ENCODE measurements around the gene GNAS.

Gene GNAS

DNA sequence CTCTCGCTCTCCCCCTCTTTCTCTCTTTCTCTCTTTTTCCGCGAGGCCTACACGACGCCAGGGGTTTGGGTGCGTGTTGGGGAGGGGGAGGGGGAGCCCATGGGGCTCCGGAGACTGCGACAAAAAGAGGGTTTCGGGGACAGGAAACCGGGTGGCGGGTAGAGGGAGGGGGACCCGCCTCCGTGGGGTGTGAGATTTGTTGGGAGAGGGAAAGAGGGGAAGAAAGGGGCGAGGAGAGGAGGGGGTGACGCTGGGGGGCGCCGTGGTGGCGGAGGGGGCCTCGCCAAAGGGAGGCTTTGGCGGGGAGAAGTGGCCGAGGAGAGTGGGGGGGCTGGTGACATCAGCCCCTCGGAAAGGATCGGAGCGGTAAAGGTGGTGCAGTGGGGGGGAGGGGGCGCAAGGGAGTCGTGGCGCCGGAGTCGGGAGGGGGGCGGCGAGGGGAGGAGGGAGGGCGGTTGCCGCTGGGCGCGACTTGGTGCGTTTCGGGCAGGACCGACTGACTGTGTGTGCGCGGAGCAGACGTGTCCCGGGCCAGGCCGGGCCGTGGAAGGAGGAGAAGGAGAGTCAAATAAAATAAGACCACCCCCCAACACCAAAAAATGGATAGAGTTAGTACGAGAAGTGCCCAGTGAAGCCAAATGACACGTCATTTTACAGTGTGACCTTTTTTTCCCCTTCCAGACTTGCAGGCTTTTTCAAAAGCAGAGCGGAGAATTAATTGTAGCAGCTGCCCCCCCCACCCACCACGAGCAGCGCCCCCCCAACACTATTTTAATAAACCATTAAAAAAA, 39.8 kb downstream of the GNAS start:
- TF ChIP-seq, protein P1, sequence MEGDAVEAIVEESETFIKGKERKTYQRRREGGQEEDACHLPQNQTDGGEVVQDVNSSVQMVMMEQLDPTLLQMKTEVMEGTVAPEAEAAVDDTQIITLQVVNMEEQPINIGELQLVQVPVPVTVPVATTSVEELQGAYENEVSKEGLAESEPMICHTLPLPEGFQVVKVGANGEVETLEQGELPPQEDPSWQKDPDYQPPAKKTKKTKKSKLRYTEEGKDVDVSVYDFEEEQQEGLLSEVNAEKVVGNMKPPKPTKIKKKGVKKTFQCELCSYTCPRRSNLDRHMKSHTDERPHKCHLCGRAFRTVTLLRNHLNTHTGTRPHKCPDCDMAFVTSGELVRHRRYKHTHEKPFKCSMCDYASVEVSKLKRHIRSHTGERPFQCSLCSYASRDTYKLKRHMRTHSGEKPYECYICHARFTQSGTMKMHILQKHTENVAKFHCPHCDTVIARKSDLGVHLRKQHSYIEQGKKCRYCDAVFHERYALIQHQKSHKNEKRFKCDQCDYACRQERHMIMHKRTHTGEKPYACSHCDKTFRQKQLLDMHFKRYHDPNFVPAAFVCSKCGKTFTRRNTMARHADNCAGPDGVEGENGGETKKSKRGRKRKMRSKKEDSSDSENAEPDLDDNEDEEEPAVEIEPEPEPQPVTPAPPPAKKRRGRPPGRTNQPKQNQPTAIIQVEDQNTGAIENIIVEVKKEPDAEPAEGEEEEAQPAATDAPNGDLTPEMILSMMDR (IDR thresholded peaks at IDR 0.05), result peak; percentile 22; the same call in 1 of the 2 replicates

DNA sequence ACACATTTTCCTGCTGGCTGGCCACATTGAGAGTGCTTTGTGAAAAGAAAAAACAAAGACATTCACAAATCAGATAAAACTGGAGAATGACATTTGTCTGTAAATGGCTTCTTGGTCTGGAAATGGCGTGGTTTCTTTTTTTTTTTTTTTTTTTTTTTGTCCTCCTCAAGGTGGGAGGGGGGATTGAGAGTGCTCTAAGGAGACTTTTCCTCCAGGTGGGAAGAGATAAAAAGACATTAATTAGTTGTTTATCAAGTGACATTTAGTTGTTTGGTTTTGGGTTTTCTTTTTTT, 40.4 kb downstream of the GNAS start:
- TF ChIP-seq, protein P1 (IDR thresholded peaks at IDR 0.05), result no peak

DNA sequence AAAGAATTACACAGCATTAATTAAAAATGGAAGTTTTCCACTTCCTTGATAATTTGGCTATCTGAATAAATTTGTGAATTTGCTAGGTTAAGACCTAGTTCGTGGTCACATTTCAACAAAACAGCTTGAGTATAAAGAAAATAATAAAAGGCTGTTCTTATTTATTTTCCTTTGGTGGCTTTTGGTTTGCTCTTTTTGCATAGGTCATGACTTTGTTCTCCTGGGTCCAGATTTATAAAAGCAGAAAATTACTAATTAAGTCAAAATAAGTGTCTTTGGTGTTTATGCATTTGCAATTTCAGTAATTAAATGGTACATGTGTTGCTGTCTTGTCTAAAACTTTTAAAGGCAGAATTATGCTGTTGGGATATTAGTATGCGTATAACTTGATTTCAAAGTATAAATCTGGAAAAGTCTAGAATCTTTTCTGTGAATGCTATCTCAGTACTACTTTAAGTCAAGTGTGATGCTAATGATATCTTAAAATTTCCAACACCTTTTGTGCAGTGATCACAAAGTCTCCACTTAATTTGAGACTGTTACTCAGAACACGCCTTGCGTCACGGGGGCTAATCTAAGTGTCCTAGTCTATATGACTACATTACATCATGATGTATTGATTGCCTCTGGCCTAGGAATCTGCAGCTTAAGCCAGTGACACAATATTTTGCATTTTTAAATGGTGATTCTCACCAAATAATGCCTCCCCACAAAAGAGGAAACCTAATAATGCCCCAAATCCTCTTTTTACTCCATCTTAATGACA, 41.0 kb downstream of the GNAS start:
- TF ChIP-seq, protein P1 (IDR thresholded peaks at IDR 0.05), result no peak

DNA sequence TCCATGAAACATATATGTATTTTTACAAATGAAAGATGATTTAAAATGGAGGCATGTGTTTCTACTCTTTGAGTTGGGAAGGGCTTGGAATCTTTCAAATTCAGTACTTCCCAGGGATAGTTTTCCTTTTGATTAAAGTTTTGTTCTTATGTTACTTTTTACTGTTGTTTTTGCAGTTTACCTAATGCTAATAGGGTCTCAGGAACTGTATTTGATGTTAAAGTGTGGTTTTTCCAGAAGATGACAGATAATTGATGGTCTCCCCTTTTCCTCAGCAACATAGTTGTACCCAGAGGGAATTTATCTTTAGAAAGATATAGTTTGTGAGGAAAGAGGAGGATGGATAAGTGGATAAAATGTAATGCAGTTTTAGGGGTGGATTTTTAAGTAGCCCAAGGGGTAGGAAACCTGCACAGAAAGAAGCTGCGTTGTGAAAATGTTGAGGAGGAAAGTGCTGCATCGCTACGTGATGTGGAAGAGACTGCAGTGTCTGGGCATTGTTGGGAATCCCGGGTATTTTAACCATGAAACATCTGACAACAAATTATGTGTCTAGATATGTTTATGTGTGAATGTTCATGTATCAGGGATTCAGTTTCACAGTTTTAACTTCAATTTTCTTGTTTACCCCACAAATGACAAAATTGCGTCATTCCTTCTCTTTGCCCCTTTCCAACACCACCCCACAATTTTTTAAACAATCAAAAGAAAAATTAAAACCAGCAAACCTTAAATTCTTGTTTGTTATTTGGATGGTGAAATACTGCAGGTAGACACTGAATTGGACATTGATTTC, 42.3 kb downstream of the GNAS start:
- TF ChIP-seq, protein P1 (IDR thresholded peaks at IDR 0.05), result no peak

DNA sequence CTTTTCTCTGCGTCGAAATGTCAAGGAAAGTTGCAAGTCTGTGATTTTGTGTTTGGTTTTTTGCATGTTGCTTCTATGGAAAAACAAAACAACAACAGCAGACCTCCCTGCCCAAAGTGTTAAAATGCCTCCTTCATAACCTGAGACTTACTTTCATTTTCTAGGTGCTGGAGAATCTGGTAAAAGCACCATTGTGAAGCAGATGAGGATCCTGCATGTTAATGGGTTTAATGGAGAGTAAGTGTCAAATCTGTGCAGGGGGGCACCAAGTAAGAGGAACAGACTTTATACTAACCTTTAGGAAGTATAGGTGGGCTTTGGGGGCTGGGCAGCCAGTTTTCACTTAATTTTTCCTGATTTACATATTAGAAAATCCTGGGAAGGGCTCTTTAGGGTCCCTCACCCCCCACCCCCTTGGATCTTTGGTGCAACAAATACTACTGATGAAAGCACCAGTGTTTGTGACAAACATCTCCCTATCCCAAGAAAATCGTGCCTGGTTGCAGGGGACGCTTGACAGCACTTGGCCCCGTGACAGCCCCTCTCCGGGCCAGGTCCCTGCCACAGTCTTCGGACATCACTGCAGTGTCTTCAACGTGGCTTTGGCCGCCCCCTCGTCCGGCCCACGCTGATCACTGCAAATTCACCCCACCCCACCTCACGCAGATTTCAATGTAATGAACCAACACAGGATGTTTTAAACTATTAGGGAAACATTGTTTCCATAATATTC, 43.1 kb downstream of the GNAS start:
- TF ChIP-seq, protein P1 (IDR thresholded peaks at IDR 0.05), result no peak

DNA sequence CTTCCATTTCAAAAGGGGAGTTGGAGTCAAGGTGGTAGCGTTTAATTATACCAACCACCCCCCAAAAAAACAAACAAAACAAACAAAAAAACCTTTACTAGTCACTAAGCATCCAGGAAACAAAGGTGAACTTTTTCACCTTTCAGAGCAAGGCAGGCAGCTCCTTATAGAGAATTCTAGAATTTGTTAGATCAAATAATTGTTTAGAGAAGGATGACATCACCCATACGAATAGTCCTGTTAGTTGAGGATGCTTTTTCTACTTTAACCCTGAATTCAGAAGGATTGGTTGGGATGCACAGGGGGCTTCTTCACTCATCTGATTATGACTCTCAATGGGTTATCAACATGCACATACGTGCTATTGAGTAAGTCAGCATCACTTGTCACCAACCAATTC, 44.3 kb downstream of the GNAS start:
- TF ChIP-seq, protein P1 (IDR thresholded peaks at IDR 0.05), result no peak

DNA sequence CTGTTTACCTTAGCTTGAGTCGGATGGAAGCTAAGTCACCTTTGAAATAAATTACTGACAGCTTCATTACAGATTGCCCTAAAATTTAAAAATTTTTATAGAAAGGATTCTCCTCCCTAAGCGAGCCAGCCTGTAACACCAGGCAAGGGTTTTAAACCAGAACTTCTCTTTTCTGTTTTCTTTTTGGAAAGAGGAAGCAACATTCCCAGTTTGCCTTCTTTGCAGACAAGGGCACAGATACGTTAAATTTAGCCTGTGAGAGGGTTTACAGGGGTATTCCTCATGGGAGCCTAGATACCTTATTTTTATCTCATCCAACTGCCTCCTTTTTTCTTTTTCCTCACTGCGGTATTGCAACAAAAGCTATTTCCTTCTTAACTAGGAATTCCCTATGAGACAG, 45.0 kb downstream of the GNAS start:
- TF ChIP-seq, protein P1 (IDR thresholded peaks at IDR 0.05), result no peak

Measured in LNCAP (cell line).